HCT116 (cell line): ENCODE measurements around the gene CD34. TPM values are rescaled to one million over a fixed set of nuclear protein-coding genes. Genes with fewer than 3 reads are reported as not detected.
A peak's percentile ranks its signal among the peaks of the same experiment; 100 is the strongest.

Experiments
- ATAC-seq: fragments of 200-7000 bp; cut with Tn5 transposase; 2 replicates; pipeline ENCODE4 v1.9.1; 2020; ENCODE audit warnings: mild to moderate bottlenecking, moderate library complexity
- BruUV-seq: library from RNA; stranded (reverse); fragments of 400-500 nt; replicated peaks from 2 replicates; lab custom pipeline; 2021; lab: Mats Ljungman, UMichigan
- CTCF ChIA-PET: fragments of 300-600 bp; sonication (Branson Sonifier 250); formaldehyde crosslinking; loops from one replicate; lab custom pipeline; 2021; ENCODE audit warnings: antibody characterized with exemption; lab: Charles Lee
- POLR2A ChIA-PET: fragments of 300-600, 350-600 bp; sonication (Branson Sonifier 250); formaldehyde crosslinking; loops from one replicate; lab custom pipeline; 2021; ENCODE audit warnings: antibody characterized with exemption; lab: Charles Lee
- RAD21 ChIA-PET, 2 experiments: fragments of 300-600 bp; sonication (Branson Sonifier 250); formaldehyde crosslinking; loops; one replicate each; lab custom pipeline; 2023; ENCODE audit warnings: low total read pairs in 2 of 2; ENCODE audit not compliant: uncharacterized antibody in 2 of 2, unreplicated experiment in 2 of 2, low non-redundant PET in 1 of 2; lab: Charles Lee
- DNase-seq: peaks from one replicate; pipeline ENCODE4 v3.0.0-alpha.2; 2010; ENCODE audit warnings: low read depth, low spot score
- H2AFZ ChIP-seq: fragments of 200-600 bp; shearing (Covaris generic), sonication (generic); 2 replicates; pipeline ENCODE4 v1.6.1; 2017; ENCODE audit warnings: low read depth, mixed run types, mixed read lengths, antibody characterized with exemption, low read length; ENCODE audit not compliant: poor library complexity, severe bottlenecking
- H3K27ac ChIP-seq: 2 replicates; pipeline ENCODE4 v1.5.1; 2012; ENCODE audit warnings: low read depth, low read length
- H3K27me3 ChIP-seq: fragments of 200-600 bp; sonication (generic); 2 replicates; pipeline ENCODE4 v1.6.1; 2016; ENCODE audit warnings: mixed run types, low read length, mixed read lengths; ENCODE audit not compliant: insufficient read depth
- H3K36me3 ChIP-seq, 2 experiments: fragments of 200-500 bp in 1 of 2; fragments of 200-600 bp in 1 of 2; sonication (Bioruptor generic) in 1 of 2; sonication (generic) in 1 of 2; 2 replicates each; pipeline versions ENCODE4 v1.5.1 to v1.6.1; 2014 to 2016; ENCODE audit warnings: low read length in 2 of 2, inconsistent platforms in 1 of 2, mixed read lengths in 1 of 2, mixed run types in 1 of 2; ENCODE audit not compliant: insufficient read depth in 2 of 2, control insufficient read depth in 1 of 2
- H3K4me1 ChIP-seq, 2 experiments: fragments of 200-600 bp in 1 of 2; sonication (generic) in 1 of 2; 2 replicates each; pipeline versions ENCODE4 v1.5.1 to v1.6.1; 2012 to 2017; ENCODE audit warnings: low read length in 2 of 2, inconsistent platforms in 1 of 2, mild to moderate bottlenecking in 1 of 2, mixed read lengths in 1 of 2, mixed run types in 1 of 2, moderate library complexity in 1 of 2; ENCODE audit not compliant: insufficient read depth in 2 of 2, control insufficient read depth in 1 of 2
- H3K4me2 ChIP-seq: fragments of 200-600 bp; sonication (generic); 2 replicates; pipeline ENCODE4 v1.6.1; 2017; ENCODE audit warnings: mixed run types, low read length, mixed read lengths
- H3K4me3 ChIP-seq, 2 experiments: fragments of 200-600 bp in 1 of 2; sonication (generic) in 1 of 2; replicated peaks in 1 of 2; 2 replicates each; pipeline ENCODE4 v1.5.1; 2011 to 2016; ENCODE audit warnings: low read length in 2 of 2, control low read depth in 1 of 2, low read depth in 1 of 2, mild to moderate bottlenecking in 1 of 2, mixed read lengths in 1 of 2, mixed run types in 1 of 2
- H3K79me2 ChIP-seq: fragments of 200-600 bp; sonication (generic); 2 replicates; pipeline ENCODE4 v1.6.1; 2017; ENCODE audit warnings: mild to moderate bottlenecking, mixed run types, low read length, moderate library complexity, mixed read lengths; ENCODE audit not compliant: insufficient read depth
- H3K9ac ChIP-seq: fragments of 200-600 bp; sonication (generic); 2 replicates; pipeline ENCODE4 v1.6.1; 2016; ENCODE audit warnings: low read length, mixed read lengths
- H3K9me2 ChIP-seq: fragments of 200-600 bp; sonication (generic), shearing (Covaris generic); 2 replicates; pipeline ENCODE4 v1.6.1; 2017; ENCODE audit warnings: mixed run types, mild to moderate bottlenecking, moderate library complexity; ENCODE audit not compliant: insufficient read depth
- H3K9me3 ChIP-seq, 2 experiments: fragments of 200-500 bp in 1 of 2; fragments of 200-600 bp in 1 of 2; sonication (Bioruptor generic) in 1 of 2; sonication (generic) in 1 of 2; 2 replicates each; pipeline ENCODE4 v1.6.1; 2014 to 2017; ENCODE audit warnings: low read length in 2 of 2, mixed read lengths in 2 of 2, inconsistent platforms in 1 of 2, low read depth in 1 of 2, mild to moderate bottlenecking in 1 of 2, mixed run types in 1 of 2, moderate library complexity in 1 of 2; ENCODE audit not compliant: control insufficient read depth in 1 of 2, insufficient read depth in 1 of 2
- H4K20me1 ChIP-seq: fragments of 200-600 bp; sonication (generic), shearing (Covaris generic); 2 replicates; pipeline ENCODE4 v1.6.1; 2017; ENCODE audit warnings: mixed run types, mild to moderate bottlenecking, moderate library complexity; ENCODE audit not compliant: insufficient read depth
- ATF3 ChIP-seq: IDR thresholded peaks from 2 replicates; pipeline ENCODE4 v1.6.1; 2012
- CTCF ChIP-seq, 3 experiments: fragments of 200-600 bp in 1 of 3; sonication (generic) in 1 of 3; IDR thresholded peaks in 2 of 3; conservative IDR thresholded peaks in 1 of 3; 2 replicates each; pipeline ENCODE4 v1.5.1; 2012 to 2017; ENCODE audit warnings: low read depth in 2 of 3, low read length in 2 of 3, antibody characterized with exemption in 1 of 3, borderline replicate concordance in 1 of 3, control low read depth in 1 of 3, mild to moderate bottlenecking in 1 of 3, mixed read lengths in 1 of 3, mixed run types in 1 of 3, moderate library complexity in 1 of 3; ENCODE audit not compliant: insufficient read depth in 1 of 3
- RAD21 ChIP-seq: IDR thresholded peaks from 2 replicates; pipeline ENCODE4 v1.6.1; 2012; ENCODE audit warnings: low read depth, mild to moderate bottlenecking
- YY1 ChIP-seq: IDR thresholded peaks from 2 replicates; pipeline ENCODE4 v1.6.1; 2011; ENCODE audit warnings: low read length, low read depth, moderate library complexity, mild to moderate bottlenecking; ENCODE audit not compliant: insufficient replicate concordance; ENCODE audit errors: extremely low read depth
- intact Hi-C: fragments of 100-400 bp; cut with micrococcal nuclease; formaldehyde crosslinking; loops from 2 replicates; pipeline ENCODE4 v1.10.0; 2022
- total RNA-seq: library from RNA; stranded (reverse); gene quantifications from one replicate; pipeline ENCODE4 v1.2.1, GENCODE V29; 2021; ENCODE audit not compliant: unreplicated experiment

The CD34 gene
- total RNA-seq, 1 experiment from 2014 or later, result 0.07 TPM

GRCh38 chr1:207885129-207886032 lies 25.5 kb downstream of the CD34 start:
- H3K4me2 ChIP-seq, result no peak overlapping the region
- no peak for TF ChIP-seq ATF3
- TF ChIP-seq YY1, result peak; percentile 81
- TF ChIP-seq RAD21, result peak; percentile 92
- peak; percentile 87 to 98 (median 92) for TF ChIP-seq CTCF (IDR thresholded peaks at IDR 0.05 in 2 of 3, conservative IDR thresholded peaks at IDR 0.05 in 1 of 3; ENCODE audit: borderline replicate concordance in 1 of 3, insufficient read depth in 1 of 3, low read depth in 2 of 3, low read length in 2 of 3)
- TF ChIP-seq, all 23 proteins: peak for 3
- Histone ChIP-seq H3K27me3 (no peaks in the 10 kb centered on the region), H3K9me3 (no peaks in the 10 kb centered on the region), H3K4me3 (no peak overlapping the region), H2AFZ (peak overlapping the region; percentile 65), H3K4me1 (peaks cover 0 to 8% of the 10 kb centered on the region in 2 experiments; a peak in 1 of 4 replicates), H3K9ac (no peak overlapping the region), H3K79me2 (no peaks in the 10 kb centered on the region), H3K9me2 (no peaks in the 10 kb centered on the region), H3K27ac (no peak overlapping the region), H4K20me1 (no peaks in the 10 kb centered on the region), H3K36me3 (no peaks in the 10 kb centered on the region)
- ATAC-seq (peak; percentile 98), DNase-seq (peak; percentile 63)
- RAD21 ChIA-PET, result interaction anchor here (0.9 to 1.3 kb wide), 4 partner anchors 12 to 112 kb away, joined by 3 to 7 read pairs (median 5); no protein-coding TSS in a partner anchor
- POLR2A ChIA-PET, result interaction anchor here (0.7 to 1.3 kb wide), 3 partner anchors 10 to 72 kb away, joined by 3 to 4 read pairs (median 3); no protein-coding TSS in a partner anchor
- CTCF ChIA-PET, result interaction anchor here (0.8 to 4.1 kb wide), 28 partner anchors 8 to 360 kb away, joined by 3 to 63 read pairs (median 5); no protein-coding TSS in a partner anchor
- intact Hi-C loops, result loop anchor here (1.0 to 10.0 kb wide), 3 partner anchors 78 to 349 kb away; no protein-coding TSS in a partner anchor
- no TSS peak for BruUV-seq
